ENCODE data around the gene APOBEC3C.
"Not testable (repeated sequence)": the region's sequence is repeated elsewhere in the genome, so short reads cannot be mapped to it uniquely, and the experiment has no call there.

The APOBEC3C gene

DNA sequence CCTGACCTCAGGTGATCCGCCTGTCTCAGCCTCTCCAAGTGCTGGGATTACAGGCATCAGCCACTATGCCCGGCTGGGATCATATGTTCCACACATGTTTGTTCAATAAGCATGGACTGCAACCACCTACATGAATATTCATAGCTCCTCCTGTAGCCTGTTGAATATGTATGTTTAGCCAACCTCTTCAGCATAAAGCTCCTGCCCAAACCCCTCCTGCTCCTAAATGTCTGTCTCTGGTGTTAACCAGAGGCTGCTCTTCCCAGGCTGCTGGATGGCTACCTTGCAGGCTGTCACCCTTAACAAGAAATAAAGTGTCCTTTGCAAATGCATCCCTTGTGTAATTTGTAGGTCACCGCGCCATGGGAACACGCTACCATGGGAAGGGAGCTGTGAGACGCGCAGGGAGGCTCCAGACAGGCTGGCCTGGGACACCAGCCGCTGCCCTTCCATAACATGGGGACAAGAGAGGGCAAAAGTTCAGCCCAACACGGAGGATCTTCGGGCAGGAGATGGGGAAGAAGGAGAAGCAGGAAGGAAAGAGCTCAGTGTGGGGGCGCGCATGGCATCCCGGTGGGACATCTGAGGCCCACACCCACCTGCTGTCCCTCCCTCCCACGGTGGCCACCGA, 6.1 kb downstream of the APOBEC3C start:
- DNase-seq (ENCODE audit: low spot score) = not testable (repeated sequence)

DNA sequence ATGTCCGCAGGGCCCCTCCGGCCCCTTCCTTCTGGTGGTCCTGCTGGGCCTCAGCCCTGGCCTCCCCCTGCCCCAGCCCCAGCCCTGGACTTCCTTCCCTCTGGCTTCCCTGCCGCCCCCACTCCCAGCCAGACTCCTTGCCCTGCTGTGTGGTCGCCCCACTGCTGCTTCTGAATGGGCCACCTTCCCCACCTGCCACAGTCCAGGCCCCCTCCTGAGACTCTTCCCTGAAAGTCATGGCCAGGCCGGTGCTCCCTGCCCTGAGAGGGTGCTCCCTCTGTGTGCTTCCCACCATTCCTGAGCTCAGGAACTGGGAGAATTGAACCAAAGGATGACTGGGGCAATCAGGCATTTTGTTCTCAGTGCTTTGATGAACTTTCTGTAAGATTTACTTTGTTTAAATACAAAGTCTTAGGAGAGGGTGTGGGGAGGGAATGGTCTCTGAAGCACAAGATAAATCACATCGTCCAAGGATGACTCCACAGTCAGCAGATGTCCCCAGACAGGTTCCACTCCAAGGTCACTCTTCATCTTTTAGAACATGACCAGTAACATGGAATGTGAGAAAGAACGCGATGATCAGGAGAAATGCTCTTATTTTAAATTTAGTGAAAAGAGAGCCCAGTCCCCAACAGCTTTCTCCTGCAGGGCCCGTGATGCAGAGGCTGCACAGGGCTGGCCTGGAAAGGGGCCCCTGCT, 7.6 kb downstream of the APOBEC3C start:
- DNase-seq (ENCODE audit: low spot score) = no peak
- peak; percentile 65 for FAIRE-seq

More for the DNA sequence above, 6.1 kb downstream of the APOBEC3C start:
- FAIRE-seq = peak; percentile 37

DNA sequence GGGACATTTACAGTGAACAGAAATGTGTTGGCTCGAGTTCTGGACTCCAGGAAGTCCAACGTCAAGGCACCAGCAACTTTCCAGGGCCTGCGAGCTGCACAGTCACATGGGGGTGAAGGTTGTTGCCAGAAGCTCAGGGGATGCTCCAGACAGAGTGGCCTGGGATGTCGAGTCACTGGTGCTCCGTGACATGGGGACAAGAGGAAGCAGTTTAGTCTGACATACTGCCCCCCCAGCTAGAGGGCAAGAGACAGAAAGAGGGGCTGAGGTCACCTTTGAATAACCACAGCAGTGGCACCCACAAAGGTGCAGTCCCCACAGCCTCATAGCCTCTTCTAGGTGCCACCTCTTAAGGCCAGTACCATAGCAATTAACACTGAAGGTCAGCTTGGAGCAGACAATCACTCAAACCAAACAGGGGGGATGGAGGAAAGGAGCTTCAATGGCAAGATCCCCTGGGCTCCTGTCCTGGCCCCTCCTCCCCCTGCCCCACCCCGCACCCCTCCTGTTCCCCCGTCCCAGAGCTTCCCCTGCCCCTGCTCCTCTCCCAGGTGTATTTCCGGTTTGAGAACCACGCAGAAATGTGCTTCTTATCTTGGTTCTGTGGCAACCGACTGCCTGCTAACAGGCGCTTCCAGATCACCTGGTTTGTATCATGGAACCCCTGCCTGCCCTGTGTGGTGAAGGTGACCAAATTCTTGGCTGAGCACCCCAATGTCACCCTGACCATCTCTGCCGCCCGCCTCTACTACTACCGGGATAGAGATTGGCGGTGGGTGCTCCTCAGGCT, 10.7 kb downstream of the APOBEC3C start:
- DNase-seq (ENCODE audit: low spot score) (no peak), FAIRE-seq (no peak)

DNA sequence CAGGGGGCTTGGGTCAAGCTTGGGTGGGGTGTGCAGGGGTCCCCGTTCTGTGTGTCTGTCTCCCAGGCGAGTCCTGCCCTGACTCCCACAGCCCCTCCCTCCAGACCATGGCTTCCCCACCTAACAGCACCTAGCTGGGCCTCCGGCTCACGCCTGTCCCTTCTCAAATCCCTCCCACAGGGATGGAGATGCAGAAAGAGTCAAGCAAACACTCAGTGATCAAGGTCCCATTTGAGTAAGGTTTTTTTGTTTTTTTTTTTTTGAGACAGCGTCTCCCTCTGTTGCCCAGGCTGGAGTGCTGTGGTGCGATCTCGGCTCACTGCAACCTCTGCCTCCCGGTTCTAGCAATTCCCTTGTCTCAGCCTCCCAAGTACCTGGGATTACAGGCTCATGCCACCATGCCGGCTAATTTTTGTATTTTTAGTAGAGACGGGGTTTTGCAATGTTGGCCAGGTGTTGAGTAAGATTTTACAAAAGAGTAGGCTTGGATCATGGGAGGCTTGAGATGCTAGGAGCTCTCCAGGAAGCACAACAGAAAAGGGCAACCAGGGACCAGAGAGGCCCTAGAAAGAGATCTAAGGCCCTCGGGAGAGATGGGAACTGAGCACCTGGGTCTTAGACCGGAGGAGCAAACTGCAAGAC, 12.6 kb downstream of the APOBEC3C start:
- no peak for DNase-seq (ENCODE audit: low spot score)
- no peak for FAIRE-seq

DNA sequence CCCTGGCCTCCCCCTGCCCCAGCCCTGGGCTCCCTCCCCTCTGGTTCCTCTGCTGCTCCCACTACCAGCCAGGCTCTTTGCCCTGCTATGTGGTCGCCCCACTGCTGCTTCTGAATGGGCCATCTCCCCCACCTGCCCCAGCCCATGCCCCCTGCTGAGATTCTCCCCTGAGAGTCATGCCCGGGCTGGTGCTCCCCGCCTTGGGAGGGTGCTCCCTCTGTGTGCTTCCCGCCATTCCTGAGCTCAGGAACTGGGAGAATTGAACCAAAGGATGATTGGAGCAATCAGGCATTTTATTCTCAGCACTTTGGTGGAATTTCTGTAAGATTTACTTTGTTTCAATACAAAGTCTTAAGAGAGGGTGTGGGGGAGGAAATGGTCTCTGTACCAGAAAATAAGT, 13.7 kb downstream of the APOBEC3C start:
- FAIRE-seq = no peak

DNA sequence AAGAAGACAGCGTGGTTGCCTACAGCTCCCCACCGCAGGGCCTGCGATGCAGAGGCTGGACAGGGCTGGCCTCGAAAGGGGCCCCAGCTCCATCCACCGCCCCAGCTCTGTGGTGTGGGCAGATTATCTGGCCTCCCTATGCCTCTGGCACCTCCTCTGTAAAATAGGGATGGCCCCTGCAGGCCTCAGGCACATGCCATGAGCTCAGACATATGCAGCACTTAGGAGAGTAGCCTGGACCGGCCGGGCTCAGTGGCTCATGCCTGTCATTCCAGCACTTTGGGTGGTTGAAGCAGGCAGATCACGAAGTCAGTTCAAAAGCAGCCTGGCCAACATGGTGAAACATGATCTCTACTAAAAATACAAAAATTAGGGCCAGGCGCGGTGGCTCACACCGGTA, 14.2 kb downstream of the APOBEC3C start:
- no peak for DNase-seq (ENCODE audit: low spot score)
- no peak for FAIRE-seq

More for the DNA sequence above, 13.7 kb downstream of the APOBEC3C start:
- DNase-seq (ENCODE audit: low spot score) = no peak

DNA sequence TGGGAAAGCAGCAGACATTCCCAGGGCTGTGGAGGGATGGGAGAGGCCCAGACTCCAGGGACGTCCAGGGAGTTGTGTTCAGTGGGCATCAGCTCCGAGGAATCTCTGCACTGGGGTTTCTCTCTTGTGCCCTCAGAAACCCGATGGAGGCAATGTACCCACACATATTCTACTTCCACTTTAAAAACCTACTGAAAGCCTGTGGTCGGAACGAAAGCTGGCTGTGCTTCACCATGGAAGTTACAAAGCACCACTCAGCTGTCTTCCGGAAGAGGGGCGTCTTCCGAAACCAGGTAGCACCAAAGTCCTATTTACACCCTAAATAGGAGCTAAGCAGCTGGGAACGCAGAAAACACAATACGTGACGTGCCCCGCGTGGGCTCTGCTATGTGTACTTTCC, 15.2 kb downstream of the APOBEC3C start:
- DNase-seq (ENCODE audit: low spot score) = no peak

DNA sequence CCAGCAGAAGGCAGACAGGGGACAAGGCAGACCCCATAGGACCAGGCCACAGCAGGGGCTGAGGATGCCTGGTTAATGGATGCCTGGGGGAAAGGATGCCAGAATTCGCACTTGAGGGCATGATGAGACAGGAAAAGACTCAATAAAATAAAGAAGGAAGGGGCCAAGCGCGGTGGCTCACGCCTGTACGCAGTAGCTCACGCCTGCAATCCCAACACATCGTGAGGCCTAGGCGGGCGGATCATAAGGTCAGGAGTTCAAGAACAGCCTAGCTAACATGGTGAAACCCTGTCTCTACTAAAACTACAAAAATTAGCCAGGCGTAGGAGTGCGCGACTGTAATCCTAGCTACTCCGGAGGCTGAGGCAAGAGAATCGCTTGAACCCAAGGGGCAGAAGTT, 16.6 kb downstream of the APOBEC3C start:
- DNase-seq (ENCODE audit: low spot score) (no peak), FAIRE-seq (no peak)

More for the DNA sequence above, 15.2 kb downstream of the APOBEC3C start:
- no peak for FAIRE-seq

DNA sequence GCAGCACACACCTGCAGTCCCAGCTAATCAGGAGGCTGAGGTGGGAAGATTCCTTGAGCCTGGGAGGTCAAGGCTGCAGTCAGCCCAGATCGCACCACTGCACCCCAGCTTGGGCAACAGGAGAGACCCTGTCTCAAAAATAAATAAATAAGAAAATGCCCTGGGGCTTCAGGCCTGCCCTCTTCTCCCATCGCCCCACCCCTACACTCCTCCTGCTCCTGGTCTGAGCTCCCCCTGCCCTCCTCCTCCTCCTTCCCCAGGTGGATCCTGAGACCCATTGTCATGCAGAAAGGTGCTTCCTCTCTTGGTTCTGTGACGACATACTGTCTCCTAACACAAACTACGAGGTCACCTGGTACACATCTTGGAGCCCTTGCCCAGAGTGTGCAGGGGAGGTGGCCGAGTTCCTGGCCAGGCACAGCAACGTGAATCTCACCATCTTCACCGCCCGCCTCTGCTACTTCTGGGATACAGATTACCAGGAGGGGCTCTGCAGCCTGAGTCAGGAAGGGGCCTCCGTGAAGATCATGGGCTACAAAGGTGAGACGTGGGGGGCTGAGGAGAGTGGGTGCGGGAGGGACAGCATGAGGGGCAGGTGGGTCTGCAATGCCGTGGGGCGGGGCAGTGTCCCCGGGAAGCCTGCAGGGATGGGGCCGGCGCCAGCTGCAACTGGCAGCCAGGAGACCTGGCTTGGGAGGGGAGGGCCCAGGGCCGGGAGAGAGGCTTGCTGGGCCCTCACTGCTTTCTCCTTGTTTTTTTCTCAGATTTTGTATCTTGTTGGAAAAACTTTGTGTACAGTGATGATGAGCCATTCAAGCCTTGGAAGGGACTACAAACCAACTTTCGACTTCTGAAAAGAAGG, 17.6 kb downstream of the APOBEC3C start:
- DNase-seq (ENCODE audit: low spot score); FAIRE-seq: not testable (repeated sequence)

DNA sequence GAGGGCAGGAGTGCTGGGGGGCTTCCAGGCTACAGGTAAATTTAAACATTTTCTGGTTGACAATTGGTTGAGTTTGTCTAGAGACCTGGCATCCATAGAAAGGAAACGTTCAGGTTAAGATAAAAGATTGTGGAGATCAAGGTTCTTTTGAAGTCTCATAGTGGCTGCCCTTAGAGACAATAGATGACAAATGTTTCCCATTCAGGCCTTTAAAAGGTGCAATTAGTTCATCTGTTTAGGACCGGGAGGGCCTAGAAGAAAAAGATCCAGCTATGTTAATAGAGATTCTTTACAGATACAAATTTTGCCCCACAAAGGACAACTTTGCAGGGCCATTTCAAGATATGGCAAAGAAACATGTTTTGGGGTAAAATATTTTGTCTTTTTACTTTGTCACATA, 23.0 kb downstream of the APOBEC3C start:
- FAIRE-seq = not testable (repeated sequence)

DNA sequence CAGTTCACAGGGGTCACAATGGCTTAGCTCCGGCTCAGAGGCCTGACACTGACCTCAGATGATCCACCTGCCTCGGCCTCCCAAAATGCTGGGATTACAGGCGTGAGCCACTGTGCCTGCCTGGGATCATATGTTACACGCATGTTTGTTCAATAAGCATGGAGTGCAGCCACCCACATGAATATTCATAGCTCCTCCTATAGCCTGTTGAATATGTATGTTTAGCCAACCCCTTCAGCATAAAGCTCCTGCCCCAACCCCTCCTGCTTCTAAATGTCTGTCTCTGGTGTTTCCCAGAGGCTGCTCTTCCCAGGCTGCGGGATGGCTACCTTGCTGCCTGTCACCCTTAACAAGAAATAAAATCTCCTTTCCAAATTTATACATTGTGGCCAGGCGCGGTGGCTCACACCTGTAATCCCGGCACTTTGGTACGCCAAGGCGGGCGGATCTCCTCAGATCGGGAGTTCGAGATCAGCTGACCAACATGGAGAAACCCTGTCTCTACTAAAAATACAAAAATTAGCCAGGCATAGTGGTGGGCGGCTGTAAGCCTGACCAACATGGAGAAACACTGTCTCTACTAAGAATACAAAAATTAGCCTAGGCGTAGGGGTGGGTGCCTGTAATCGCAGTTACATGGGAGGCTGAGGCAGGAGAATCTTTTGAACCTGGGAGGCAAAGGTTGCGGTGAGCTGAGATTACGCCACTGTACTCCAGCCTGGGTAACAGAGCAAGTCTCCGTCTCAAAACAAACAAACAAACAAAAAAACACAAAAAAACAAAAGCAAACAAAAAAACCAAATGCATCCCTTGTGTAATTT, 25.5 kb downstream of the APOBEC3C start:
- no peak for DNase-seq (ENCODE audit: low spot score)
- no peak for FAIRE-seq

More for the DNA sequence above, 23.0 kb downstream of the APOBEC3C start:
- not testable (repeated sequence) for DNase-seq (ENCODE audit: low spot score)

DNA sequence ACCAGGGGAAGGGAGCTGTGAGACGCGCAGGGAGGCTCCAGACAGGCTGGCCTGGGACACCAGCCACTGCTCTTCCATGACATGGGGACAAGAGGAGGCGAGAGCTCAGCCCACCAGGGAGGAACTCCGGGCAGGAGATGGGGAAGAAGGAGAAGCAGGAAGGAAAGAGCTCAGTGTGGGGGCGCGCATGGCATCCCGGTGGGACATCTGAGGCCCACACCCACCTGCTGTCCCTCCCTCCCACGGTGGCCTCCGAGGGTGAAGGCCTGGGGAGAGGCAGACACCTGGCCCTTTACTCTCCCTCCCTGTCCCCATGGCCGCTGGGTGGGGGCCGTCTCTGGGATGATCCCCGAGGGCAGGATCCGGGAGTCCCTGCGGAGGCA, 26.1 kb downstream of the APOBEC3C start:
- not testable (repeated sequence) for DNase-seq (ENCODE audit: low spot score); FAIRE-seq

DNA sequence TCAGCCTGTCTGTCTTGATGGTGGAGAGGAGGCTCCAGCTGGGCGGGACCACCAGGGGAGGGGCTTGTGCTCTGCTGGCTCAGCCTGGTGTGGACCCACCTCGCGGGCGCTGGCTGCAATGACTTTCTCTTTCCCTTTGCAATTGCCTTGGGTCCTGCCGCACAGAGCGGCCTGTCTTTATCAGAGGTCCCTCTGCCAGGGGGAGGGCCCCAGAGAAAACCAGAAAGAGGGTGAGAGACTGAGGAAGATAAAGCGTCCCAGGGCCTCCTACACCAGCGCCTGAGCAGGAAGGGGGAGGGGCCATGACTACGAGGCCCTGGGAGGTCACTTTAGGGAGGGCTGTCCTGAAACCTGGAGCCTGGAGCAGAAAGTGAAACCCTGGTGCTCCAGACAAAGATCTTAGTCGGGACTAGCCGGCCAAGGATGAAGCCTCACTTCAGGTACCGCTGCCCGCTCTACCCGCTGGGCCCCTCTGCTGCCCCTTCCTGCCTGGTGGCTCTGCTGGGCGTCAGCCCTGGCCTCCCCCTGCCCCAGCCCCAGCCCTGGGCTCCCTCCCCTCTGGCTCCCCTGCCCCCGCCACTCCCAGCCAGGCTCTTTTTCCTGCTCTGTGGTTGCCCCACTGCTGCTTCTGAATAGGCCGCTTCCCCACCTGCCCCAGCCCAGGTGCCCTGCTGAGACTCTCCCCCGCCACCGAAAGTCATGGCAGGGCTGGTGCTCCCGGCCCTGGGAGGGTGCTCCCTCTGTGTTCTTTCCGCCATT, 26.7 kb downstream of the APOBEC3C start, which contains the start of gene APOBEC3F:
APOBEC3F (plus strand) TSS at position 327 of the 759 bp plus-strand sequence; CDS start at position 424, 97 bp downstream.
- peak; percentile 46 for DNase-seq (ENCODE audit: low spot score)
- not testable (repeated sequence) for FAIRE-seq

DNA sequence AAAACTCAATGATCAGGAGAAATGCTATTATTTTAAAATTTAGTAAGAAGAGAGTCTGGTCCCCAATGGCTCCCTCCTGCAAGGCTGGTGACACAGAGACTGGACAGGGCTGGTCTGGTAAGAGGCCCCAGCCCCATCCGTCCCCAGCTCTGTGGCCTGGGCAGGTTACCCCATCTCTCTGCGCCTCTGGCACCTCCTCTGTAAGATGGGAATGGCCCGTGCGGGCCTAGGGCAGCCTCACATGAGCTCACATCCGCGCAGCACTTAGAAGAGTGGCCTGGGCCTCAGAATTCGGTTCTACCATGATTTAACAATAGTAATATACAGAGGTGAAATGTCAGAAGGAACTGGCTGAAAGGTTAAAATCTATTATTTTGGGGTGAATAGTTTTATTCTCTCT, 27.9 kb downstream of the APOBEC3C start:
- DNase-seq (ENCODE audit: low spot score) (no peak), FAIRE-seq (no peak)

DNA sequence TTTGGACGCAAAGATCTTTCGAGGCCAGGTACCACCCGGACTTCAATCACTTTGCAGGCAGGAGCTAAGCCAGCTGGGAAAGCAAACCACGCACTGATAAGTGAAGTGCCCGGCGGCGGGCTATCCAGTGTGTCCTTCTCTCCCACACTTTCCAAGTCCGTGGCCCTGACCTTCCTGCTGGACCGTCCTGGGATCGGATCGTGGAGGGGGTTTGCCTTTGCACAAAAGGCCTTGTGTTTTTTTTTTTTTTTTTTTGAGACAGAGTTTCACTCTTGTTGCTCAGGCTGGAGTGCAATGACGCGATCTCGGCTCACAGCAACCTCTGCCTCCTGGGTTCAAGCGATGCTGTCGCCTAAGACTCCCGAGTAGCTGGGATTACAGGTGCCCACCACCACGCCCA, 29.0 kb downstream of the APOBEC3C start:
- peak; percentile 13 for FAIRE-seq
- DNase-seq (ENCODE audit: low spot score) = not testable (repeated sequence)

DNA sequence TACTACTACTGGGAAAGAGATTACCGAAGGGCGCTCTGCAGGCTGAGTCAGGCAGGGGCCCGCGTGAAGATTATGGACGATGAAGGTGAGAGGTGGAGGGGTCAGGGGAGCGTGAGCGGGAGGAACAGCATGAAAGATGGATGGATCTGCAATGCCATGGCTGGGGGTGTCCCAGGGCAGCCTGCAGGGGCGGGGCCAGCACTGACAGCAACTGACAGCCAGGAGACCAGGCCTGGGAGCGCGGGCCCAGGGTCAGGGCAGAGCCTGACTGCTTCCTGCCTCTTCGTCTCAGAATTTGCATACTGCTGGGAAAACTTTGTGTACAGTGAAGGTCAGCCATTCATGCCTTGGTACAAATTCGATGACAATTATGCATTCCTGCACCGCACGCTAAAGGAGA, 31.1 kb downstream of the APOBEC3C start:
- DNase-seq (ENCODE audit: low spot score) = not testable (repeated sequence)
- FAIRE-seq = peak; percentile 82

DNA sequence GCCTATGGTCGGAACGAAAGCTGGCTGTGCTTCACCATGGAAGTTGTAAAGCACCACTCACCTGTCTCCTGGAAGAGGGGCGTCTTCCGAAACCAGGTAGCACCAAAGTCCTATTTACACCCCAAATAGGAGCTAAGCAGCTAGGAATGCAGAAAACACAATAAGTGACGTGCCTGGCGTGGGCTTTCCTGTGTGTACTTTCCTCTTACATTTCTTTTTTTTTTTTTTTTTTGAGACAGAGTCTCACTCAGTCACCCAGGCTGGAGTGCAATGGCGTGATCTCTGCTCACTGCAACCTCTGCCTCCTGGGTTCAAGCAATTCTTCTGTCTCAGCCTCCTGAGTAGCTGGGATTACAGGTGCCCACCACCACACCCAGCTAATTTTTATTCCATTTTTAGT, 35.4 kb downstream of the APOBEC3C start:
- peak; percentile 42 for FAIRE-seq
- not testable (repeated sequence) for DNase-seq (ENCODE audit: low spot score)

DNA sequence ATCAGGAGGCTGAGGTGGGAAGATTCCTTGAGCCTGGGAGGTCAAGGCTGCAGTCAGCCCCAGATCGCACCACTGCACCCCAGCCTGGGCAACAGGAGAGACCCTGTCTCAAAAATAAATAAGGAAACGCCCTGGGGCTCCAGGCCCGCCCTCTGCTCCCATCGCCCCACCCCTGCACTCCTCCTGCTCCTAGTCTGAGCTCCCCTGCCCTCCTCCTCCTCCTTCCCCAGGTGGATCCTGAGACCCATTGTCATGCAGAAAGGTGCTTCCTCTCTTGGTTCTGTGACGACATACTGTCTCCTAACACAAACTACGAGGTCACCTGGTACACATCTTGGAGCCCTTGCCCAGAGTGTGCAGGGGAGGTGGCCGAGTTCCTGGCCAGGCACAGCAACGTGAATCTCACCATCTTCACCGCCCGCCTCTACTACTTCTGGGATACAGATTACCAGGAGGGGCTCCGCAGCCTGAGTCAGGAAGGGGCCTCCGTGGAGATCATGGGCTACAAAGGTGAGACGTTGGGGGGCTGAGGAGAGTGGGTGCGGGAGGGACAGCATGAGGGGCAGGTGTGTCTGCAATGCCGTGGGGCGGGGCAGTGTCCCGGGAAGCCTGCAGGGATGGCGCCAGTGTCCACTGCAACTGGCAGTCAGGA, 37.9 kb downstream of the APOBEC3C start:
- DNase-seq (ENCODE audit: low spot score) = not testable (repeated sequence)
- FAIRE-seq = peak; percentile 95
